ENCODE data around the gene PFKFB2.

GRCh38 chr1:207006083-207006482 is 47.0 kb upstream of the PFKFB2 start:
- TF ChIP-seq CTCF (IDR thresholded peaks at IDR 0.05) (no peak), POLR2A (IDR thresholded peaks at IDR 0.05) (no peak)
